Stimulated activated CD8-positive, alpha-beta memory T cell treated with anti-CD3 and anti-CD28 coated beads, Interleukin-15, amount 100 ng/mL, for 1 hour (primary cell): ENCODE results near the gene ITGB1BP1.

Source experiments
- DNase-seq: peaks from one replicate; pipeline ENCODE4 v3.0.0-alpha.2; 2020; ENCODE audit warnings: low read depth

The ITGB1BP1 gene

GRCh38 chr2:9424447-9425164 is 1.3 kb upstream of the ITGB1BP1 start:
- no peak for DNase-seq

GRCh38 chr2:9423922-9424272 is 569 bp upstream of the ITGB1BP1 start:
- no peak for DNase-seq

GRCh38 chr2:9422321-9423099 is 818 bp downstream of the ITGB1BP1 start:
- DNase-seq: peak; percentile 15

- DNase-seq: no peak
These were observed 2.8 kb downstream of the ITGB1BP1 start for GRCh38 chr2:9420495-9420894.

- no peak for DNase-seq
These were observed 3.8 kb downstream of the ITGB1BP1 start for GRCh38 chr2:9419541-9419940.

- no peak for DNase-seq
These were observed 4.6 kb downstream of the ITGB1BP1 start for GRCh38 chr2:9418746-9419145.

- no peak for DNase-seq
These were observed 5.6 kb downstream of the ITGB1BP1 start for GRCh38 chr2:9417725-9418124.

- no peak for DNase-seq
These were observed 6.4 kb downstream of the ITGB1BP1 start for GRCh38 chr2:9416962-9417316.

- no peak for DNase-seq
These were observed 6.9 kb downstream of the ITGB1BP1 start for GRCh38 chr2:9416267-9416961.

- DNase-seq: no peak
These were observed 7.7 kb downstream of the ITGB1BP1 start for GRCh38 chr2:9415516-9416169.

- no peak for DNase-seq
These were observed 10.5 kb downstream of the ITGB1BP1 start for GRCh38 chr2:9412781-9413180.

GRCh38 chr2:9410108-9410507 is 13.2 kb downstream of the ITGB1BP1 start:
- no peak for DNase-seq

- DNase-seq: no peak
These were observed 14.6 kb downstream of the ITGB1BP1 start for GRCh38 chr2:9408641-9409151.

GRCh38 chr2:9407363-9407811 is 15.9 kb downstream of the ITGB1BP1 start:
- DNase-seq: no peak

GRCh38 chr2:9406529-9407362 is 16.6 kb downstream of the ITGB1BP1 start:
- no peak for DNase-seq

- DNase-seq: no peak
These were observed 17.7 kb downstream of the ITGB1BP1 start for GRCh38 chr2:9405636-9406035.

GRCh38 chr2:9404451-9404850 is 18.9 kb downstream of the ITGB1BP1 start:
- no peak for DNase-seq

- DNase-seq: no peak
These were observed 19.4 kb downstream of the ITGB1BP1 start for GRCh38 chr2:9403924-9404323.

GRCh38 chr2:9401646-9402371 is 21.5 kb downstream of the ITGB1BP1 start:
- no peak for DNase-seq

- DNase-seq: no peak
These were observed 22.2 kb downstream of the ITGB1BP1 start for GRCh38 chr2:9401059-9401547.
